Fibroblast of lung (primary cell): ENCODE results near the gene IP6K3. TPM values are rescaled to one million over a fixed set of nuclear protein-coding genes. Genes with fewer than 3 reads are reported as not detected.

Experiments used
- DNase-seq, 2 donors: peaks; one replicate each; pipeline versions ENCODE4 v3.0.0 to v3.0.0-alpha.2; 2010; ENCODE audit warnings: low read depth in 2 of 2
- H2AFZ ChIP-seq: 2 replicates; pipeline ENCODE4 v1.5.1; 2012; ENCODE audit warnings: low read length, control low read depth, inconsistent platforms
- H3K27ac ChIP-seq: 2 replicates; pipeline ENCODE4 v1.5.1; 2011; ENCODE audit warnings: low read length, control low read depth; ENCODE audit not compliant: insufficient read depth
- H3K27me3 ChIP-seq: 2 replicates; pipeline ENCODE4 v1.5.1; 2011; ENCODE audit warnings: mild to moderate bottlenecking, low read length; ENCODE audit not compliant: control insufficient read depth, insufficient read depth
- H3K36me3 ChIP-seq: 2 replicates; pipeline ENCODE4 v1.5.1; 2011; ENCODE audit warnings: low read length; ENCODE audit not compliant: control insufficient read depth, insufficient read depth
- H3K4me1 ChIP-seq: 2 replicates; pipeline ENCODE4 v1.5.1; 2011; ENCODE audit warnings: low read length; ENCODE audit not compliant: control insufficient read depth, insufficient read depth; ENCODE audit errors: extremely low read depth
- H3K4me2 ChIP-seq: 2 replicates; pipeline ENCODE4 v1.5.1; 2011; ENCODE audit warnings: low read length, control low read depth; ENCODE audit not compliant: insufficient read depth; ENCODE audit errors: extremely low read depth
- H3K4me3 ChIP-seq, 4 experiments: fragments of 200-600 bp in 1 of 4; sonication (generic) in 1 of 4; replicated peaks in 1 of 4; 2 replicates each; pipeline ENCODE4 v1.5.1; 2011 to 2016; ENCODE audit warnings: low read length in 4 of 4, low read depth in 3 of 4, mild to moderate bottlenecking in 3 of 4, control low read depth in 2 of 4, inconsistent platforms in 1 of 4, mixed read lengths in 1 of 4; ENCODE audit not compliant: insufficient read depth in 1 of 4; ENCODE audit errors: control extremely low read depth in 1 of 4
- H3K79me2 ChIP-seq: 2 replicates; pipeline ENCODE4 v1.5.1; 2012; ENCODE audit warnings: mild to moderate bottlenecking, low read length, inconsistent platforms; ENCODE audit not compliant: control insufficient read depth, insufficient read depth
- H3K9ac ChIP-seq: 2 replicates; pipeline ENCODE4 v1.5.1; 2011; ENCODE audit warnings: mild to moderate bottlenecking, low read length, control low read depth; ENCODE audit not compliant: insufficient read depth
- H3K9me3 ChIP-seq: 2 replicates; pipeline ENCODE4 v1.5.1; 2012; ENCODE audit warnings: low read depth, low read length; ENCODE audit not compliant: control insufficient read depth, insufficient read depth
- H4K20me1 ChIP-seq: 2 replicates; pipeline ENCODE4 v1.5.1; 2011; ENCODE audit warnings: low read length; ENCODE audit not compliant: control insufficient read depth, insufficient read depth; ENCODE audit errors: extremely low read depth
- EZH2 ChIP-seq: IDR thresholded peaks from 2 replicates; pipeline ENCODE4 v1.5.1; 2012; ENCODE audit warnings: low read length, control low read depth, mild to moderate bottlenecking; ENCODE audit errors: missing control alignments
- polyA plus RNA-seq, 2 donors: library from polyadenylated mRNA; depleted of rRNA in 1 of 2; stranded (reverse) in 1 of 2; unstranded in 1 of 2; fragments of >200 nt; gene quantifications; 2 replicates each; pipeline ENCODE4 v1.2.1, GENCODE V29; 2011 to 2012; ENCODE audit warnings: missing spikeins in 1 of 2
- total RNA-seq: library from RNA; depleted of rRNA; stranded (reverse); fragments of >200 nt; gene quantifications from 2 replicates; pipeline ENCODE4 v1.2.1, GENCODE V29; 2014
- TF ChIP-seq, protein P1 (sequence below), 2 donors: IDR thresholded peaks in 1 of 2; conservative IDR thresholded peaks in 1 of 2; 1 replicate in 1 of 2; 2 replicates in 1 of 2; pipeline ENCODE4 v1.5.1; 2011 to 2012; ENCODE audit warnings: low read length in 2 of 2, control low read depth in 1 of 2, inconsistent platforms in 1 of 2, low read depth in 1 of 2, mild to moderate bottlenecking in 1 of 2

Gene IP6K3
- total and polyA plus RNA-seq, 2 donors (not counting 1 experiment from before 2014, with no cell fraction given): 0.84 to 5.4 TPM

DNA sequence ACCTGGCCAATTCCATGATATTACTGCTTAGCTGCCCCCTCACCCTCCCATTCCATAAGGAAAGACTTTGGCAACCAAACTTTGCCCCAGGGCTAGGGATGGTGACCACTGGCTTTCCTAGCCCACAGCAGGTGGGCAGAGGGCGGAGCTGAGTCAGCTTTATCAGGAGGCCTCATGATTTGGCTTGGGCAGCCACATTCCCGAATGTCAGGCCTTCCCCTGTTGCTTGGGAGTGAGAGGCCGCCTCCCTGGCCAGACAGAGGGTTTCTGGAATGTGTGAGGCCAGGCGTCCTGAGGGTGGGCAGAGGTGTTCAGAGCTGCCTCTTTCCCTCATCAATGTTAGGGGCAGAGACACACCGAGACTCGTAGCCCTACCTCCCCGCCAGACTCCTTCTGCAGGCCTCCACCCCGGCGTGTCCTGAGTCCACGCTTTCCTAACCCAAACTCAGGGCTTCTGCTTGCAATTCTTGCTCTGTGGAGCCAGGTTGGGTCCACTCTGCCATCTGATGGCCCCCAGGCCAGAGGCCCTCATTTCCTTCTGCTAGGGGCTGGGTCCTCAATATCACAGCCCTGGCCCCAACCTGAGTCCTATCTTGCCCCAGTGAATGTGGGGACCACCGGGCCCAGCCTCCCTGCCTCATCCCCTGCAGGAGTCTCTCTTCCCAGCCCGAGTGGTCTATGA is 54.5 kb downstream of the IP6K3 start:
- Histone ChIP-seq H3K4me2 (no peak overlapping the region), H3K36me3 (peaks cover 38% of the 10 kb centered on the region), H3K27me3 (no peaks in the 10 kb centered on the region), H3K4me1 (peaks cover 26% of the 10 kb centered on the region), H4K20me1 (peaks cover 2% of the 10 kb centered on the region), H3K4me3 (no peak overlapping the region), H3K27ac (no peak overlapping the region), H2AFZ (no peak overlapping the region), H3K9ac (no peak overlapping the region), H3K9me3 (no peaks in the 10 kb centered on the region), H3K79me2 (peaks cover 1% of the 10 kb centered on the region)
- no peak for TF ChIP-seq EZH2
- peak in 1 of 2 donors; percentile 62 for DNase-seq

DNA sequence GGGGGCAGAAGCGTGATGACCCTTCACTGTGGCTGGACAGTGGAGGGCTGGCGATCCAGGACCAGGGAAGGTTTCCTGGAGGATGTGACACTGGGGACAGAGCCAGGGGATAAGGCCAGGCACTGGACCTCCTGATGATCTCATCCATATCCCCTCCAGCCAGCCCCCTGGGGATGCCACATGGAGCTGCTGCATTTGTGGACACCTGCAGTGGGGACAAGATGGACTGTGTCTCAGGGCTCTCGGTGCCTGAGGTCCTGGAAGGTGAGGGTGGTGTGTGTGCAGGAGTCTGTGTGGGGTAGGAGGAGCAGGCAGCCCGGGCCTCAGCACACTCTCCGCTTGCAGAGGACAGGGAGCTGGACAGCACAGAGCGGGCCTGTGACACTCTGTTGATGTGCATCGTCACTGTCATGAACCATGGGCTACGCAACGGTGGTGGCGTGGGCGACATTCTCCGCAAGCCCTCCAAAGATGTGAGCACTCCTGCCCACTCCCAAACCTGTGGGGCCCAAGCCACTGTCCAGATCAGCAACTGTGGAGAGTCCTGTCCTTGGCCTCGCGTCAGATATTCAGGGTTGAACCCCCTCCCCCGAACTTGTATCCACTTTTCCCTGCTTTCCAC is 55.1 kb downstream of the IP6K3 start:
- H3K9ac ChIP-seq: no peak overlapping the region
- H3K36me3 ChIP-seq: peaks cover 39% of the 10 kb centered on the region
- H3K4me1 ChIP-seq: peaks cover 19% of the 10 kb centered on the region
- no peak for DNase-seq
- peaks cover 1% of the 10 kb centered on the region for H3K79me2 ChIP-seq
- H3K27ac ChIP-seq: no peak overlapping the region
- H3K27me3 ChIP-seq: no peaks in the 10 kb centered on the region
- no peak overlapping the region for H3K4me3 ChIP-seq
- peaks cover 2% of the 10 kb centered on the region for H4K20me1 ChIP-seq
- H3K9me3 ChIP-seq: no peaks in the 10 kb centered on the region
- TF ChIP-seq, protein P1, sequence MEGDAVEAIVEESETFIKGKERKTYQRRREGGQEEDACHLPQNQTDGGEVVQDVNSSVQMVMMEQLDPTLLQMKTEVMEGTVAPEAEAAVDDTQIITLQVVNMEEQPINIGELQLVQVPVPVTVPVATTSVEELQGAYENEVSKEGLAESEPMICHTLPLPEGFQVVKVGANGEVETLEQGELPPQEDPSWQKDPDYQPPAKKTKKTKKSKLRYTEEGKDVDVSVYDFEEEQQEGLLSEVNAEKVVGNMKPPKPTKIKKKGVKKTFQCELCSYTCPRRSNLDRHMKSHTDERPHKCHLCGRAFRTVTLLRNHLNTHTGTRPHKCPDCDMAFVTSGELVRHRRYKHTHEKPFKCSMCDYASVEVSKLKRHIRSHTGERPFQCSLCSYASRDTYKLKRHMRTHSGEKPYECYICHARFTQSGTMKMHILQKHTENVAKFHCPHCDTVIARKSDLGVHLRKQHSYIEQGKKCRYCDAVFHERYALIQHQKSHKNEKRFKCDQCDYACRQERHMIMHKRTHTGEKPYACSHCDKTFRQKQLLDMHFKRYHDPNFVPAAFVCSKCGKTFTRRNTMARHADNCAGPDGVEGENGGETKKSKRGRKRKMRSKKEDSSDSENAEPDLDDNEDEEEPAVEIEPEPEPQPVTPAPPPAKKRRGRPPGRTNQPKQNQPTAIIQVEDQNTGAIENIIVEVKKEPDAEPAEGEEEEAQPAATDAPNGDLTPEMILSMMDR (conservative IDR thresholded peaks at IDR 0.05 in 1 of 2, IDR thresholded peaks at IDR 0.05 in 1 of 2; ENCODE audit: low read depth in 1 of 2, low read length in 2 of 2): no peak
- no peak for TF ChIP-seq EZH2
- H3K4me2 ChIP-seq: no peak overlapping the region
- H2AFZ ChIP-seq: no peak overlapping the region

DNA sequence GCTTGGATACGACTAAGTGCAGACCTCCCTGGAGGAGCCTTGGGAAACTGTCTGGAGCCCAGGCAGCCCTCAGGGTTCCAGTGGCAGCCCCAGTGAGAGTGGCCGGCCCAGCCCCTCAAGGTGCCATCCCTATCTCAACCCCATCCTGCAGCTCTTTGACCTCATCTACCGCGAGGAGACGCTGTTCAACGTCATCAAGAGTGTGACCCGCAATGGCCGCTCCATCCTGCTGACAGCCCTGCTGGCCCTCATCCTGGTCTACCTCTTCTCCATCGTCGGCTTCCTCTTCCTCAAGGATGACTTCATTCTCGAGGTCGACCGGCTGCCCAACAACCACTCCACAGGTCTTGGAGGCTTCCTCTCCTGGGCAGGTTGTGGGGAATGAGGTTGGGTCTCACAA is 55.9 kb downstream of the IP6K3 start:
- H3K4me2 ChIP-seq: no peak overlapping the region
- no peak overlapping the region for H3K9ac ChIP-seq
- no peaks in the 10 kb centered on the region for H4K20me1 ChIP-seq
- peaks cover 12% of the 10 kb centered on the region for H3K4me1 ChIP-seq
- no peaks in the 10 kb centered on the region for H3K9me3 ChIP-seq
- H3K79me2 ChIP-seq: peaks cover 1% of the 10 kb centered on the region
- H3K27me3 ChIP-seq: no peaks in the 10 kb centered on the region
- H3K4me3 ChIP-seq: no peak overlapping the region
- TF ChIP-seq, protein P1 (conservative IDR thresholded peaks at IDR 0.05 in 1 of 2, IDR thresholded peaks at IDR 0.05 in 1 of 2; ENCODE audit: low read depth in 1 of 2, low read length in 2 of 2): no peak
- no peak overlapping the region for H3K27ac ChIP-seq
- no peak for DNase-seq
- no peak overlapping the region for H2AFZ ChIP-seq
- peaks cover 42% of the 10 kb centered on the region for H3K36me3 ChIP-seq
